SK-N-SH (cell line): ENCODE data around the gene PIK3CA. TPM values are rescaled to one million over a fixed set of nuclear protein-coding genes. Genes with fewer than 3 reads are reported as not detected.
"Not testable (repeated sequence)": the region's sequence is repeated elsewhere in the genome, so short reads cannot be mapped to it uniquely, and the experiment has no call there.

Experiments
- CTCF ChIA-PET: fragments of 300-600, 350-600 bp; formaldehyde crosslinking; extraction: SDS; loops from one replicate; lab custom pipeline; 2021; lab: Yijun Ruan, JAX
- POLR2A ChIA-PET: fragments of 350-600 bp; sonication (Branson Sonifier 250); formaldehyde crosslinking; extraction: SDS; loops from one replicate; lab custom pipeline; 2020; ENCODE audit warnings: antibody characterized with exemption, inconsistent platforms; lab: Yijun Ruan, JAX
- DNase-seq: peaks from one replicate; pipeline ENCODE4 v3.0.0; 2012
- H2AFZ ChIP-seq: fragments of 200-600 bp; sonication (generic); 2 replicates; pipeline ENCODE4 v1.8.1; 2016; ENCODE audit warnings: antibody characterized with exemption, mild to moderate bottlenecking, low read depth
- H3F3A ChIP-seq: fragments of 200-600 bp; sonication (generic); replicated peaks from 2 replicates; pipeline ENCODE3; 2016; ENCODE audit warnings: antibody characterized with exemption, mild to moderate bottlenecking; ENCODE audit not compliant: insufficient read depth
- H3K27ac ChIP-seq, 2 experiments: fragments of 200-500 bp in 1 of 2; fragments of 200-600 bp in 1 of 2; sonication (Bioruptor generic) in 1 of 2; sonication (generic), shearing (Covaris generic) in 1 of 2; 2 replicates each; pipeline versions ENCODE4 v1.5.1 to v1.6.1; 2014 to 2016; ENCODE audit warnings: low read depth in 2 of 2, inconsistent platforms in 1 of 2, low read length in 1 of 2, mild to moderate bottlenecking in 1 of 2, mixed read lengths in 1 of 2
- H3K27me3 ChIP-seq: fragments of 200-600 bp; sonication (generic), shearing (Covaris generic); 2 replicates; pipeline ENCODE4 v1.6.1; 2016; ENCODE audit warnings: mixed run types; ENCODE audit not compliant: insufficient read depth
- H3K36me3 ChIP-seq, 2 experiments: fragments of 200-500 bp in 1 of 2; fragments of 200-600 bp in 1 of 2; sonication (Bioruptor generic) in 1 of 2; sonication (generic) in 1 of 2; replicated peaks in 1 of 2; 2 replicates each; pipeline versions ENCODE3 to v1.5.1; 2014 to 2016; ENCODE audit warnings: low read length in 1 of 2, mild to moderate bottlenecking in 1 of 2; ENCODE audit not compliant: insufficient read depth in 2 of 2, control insufficient read depth in 1 of 2
- H3K4me1 ChIP-seq, 2 experiments: fragments of 200-500 bp in 1 of 2; fragments of 200-600 bp in 1 of 2; sonication (Bioruptor generic) in 1 of 2; sonication (generic), shearing (Covaris generic) in 1 of 2; 2 replicates each; pipeline versions ENCODE4 v1.5.1 to v1.6.1; 2014 to 2016; ENCODE audit warnings: low read depth in 1 of 2, low read length in 1 of 2, mixed run types in 1 of 2; ENCODE audit not compliant: insufficient read depth in 2 of 2, control insufficient read depth in 1 of 2
- H3K4me2 ChIP-seq: fragments of 200-600 bp; sonication (generic), shearing (Covaris generic); 2 replicates; pipeline ENCODE4 v1.6.1; 2017; ENCODE audit warnings: mixed run types
- H3K4me3 ChIP-seq, 2 experiments: fragments of 200-500 bp in 1 of 2; fragments of 200-600 bp in 1 of 2; sonication (Bioruptor generic) in 1 of 2; sonication (generic), shearing (Covaris generic) in 1 of 2; 2 replicates each; pipeline versions ENCODE4 v1.5.1 to v1.8.1; 2014 to 2016; ENCODE audit warnings: low read depth in 2 of 2, inconsistent platforms in 1 of 2, low read length in 1 of 2, mild to moderate bottlenecking in 1 of 2, mixed read lengths in 1 of 2, moderate library complexity in 1 of 2
- H3K79me2 ChIP-seq: fragments of 200-600 bp; sonication (generic); 2 replicates; pipeline ENCODE4 v1.8.1; 2017; ENCODE audit warnings: mild to moderate bottlenecking; ENCODE audit not compliant: insufficient read depth
- H3K9ac ChIP-seq: fragments of 200-600 bp; sonication (generic); 2 replicates; pipeline ENCODE4 v1.6.1; 2017; ENCODE audit warnings: mixed run types
- H3K9me2 ChIP-seq: fragments of 200-600 bp; sonication (generic); 2 replicates; pipeline ENCODE4 v1.6.1; 2017; ENCODE audit warnings: mixed run types
- H3K9me3 ChIP-seq: fragments of 200-600 bp; sonication (generic); 2 replicates; pipeline ENCODE4 v1.6.1; 2017; ENCODE audit warnings: mixed run types, mild to moderate bottlenecking, moderate library complexity
- H4K20me1 ChIP-seq: fragments of 200-600 bp; sonication (generic); 2 replicates; pipeline ENCODE4 v1.6.1; 2017; ENCODE audit warnings: mild to moderate bottlenecking, mixed run types; ENCODE audit not compliant: insufficient read depth
- GABPA ChIP-seq: IDR thresholded peaks from 2 replicates; pipeline ENCODE4 v1.4.0; 2012; ENCODE audit warnings: low read depth, mild to moderate bottlenecking
- JUND ChIP-seq: IDR thresholded peaks from 2 replicates; pipeline ENCODE4 v1.4.0; 2012
- NFIC ChIP-seq: IDR thresholded peaks from 2 replicates; pipeline ENCODE4 v1.4.0; 2012; ENCODE audit warnings: borderline replicate concordance
- SIN3A ChIP-seq: IDR thresholded peaks from 2 replicates; pipeline ENCODE4 v1.6.1; 2012; ENCODE audit warnings: low read depth, mild to moderate bottlenecking, low read length, moderate library complexity, borderline replicate concordance
- TAF1 ChIP-seq: IDR thresholded peaks from 2 replicates; pipeline ENCODE4 v1.6.1; 2012; ENCODE audit warnings: low read depth, mild to moderate bottlenecking, low read length, moderate library complexity, borderline replicate concordance
- USF2 ChIP-seq: fragments of 150-350 bp; IDR thresholded peaks from 2 replicates; pipeline ENCODE4 v1.6.1; 2017; ENCODE audit warnings: antibody characterized with exemption, low read length, low read depth, borderline replicate concordance
- WGBS: methylation state at CpG from one replicate; pipeline ENCODE4 v1.1.6; 2017; ENCODE audit warnings: low lambda C conversion rate; 5-methylcytosine and 5-hydroxymethylcytosine counted together
- polyA plus RNA-seq, 3 experiments: library from polyadenylated mRNA; depleted of rRNA; stranded (reverse); fragments of >200 nt; gene quantifications; 2 replicates each; pipeline ENCODE4 v1.2.3, GENCODE V29; 2012
- TF ChIP-seq, protein P1 (sequence below): IDR thresholded peaks from 2 replicates; pipeline ENCODE4 v1.4.0; 2012; ENCODE audit warnings: low read depth, borderline replicate concordance
- TF ChIP-seq, protein P2 (sequence below): IDR thresholded peaks from 2 replicates; pipeline ENCODE4; 2012

Gene PIK3CA
- polyA plus RNA-seq, 1 of the 3 experiments (the other 2 are of a cell fraction): 3.2 TPM

GRCh38 chr3:179236669-179237301 lies 88.6 kb downstream of the PIK3CA start:
- H3K79me2 ChIP-seq: no peaks in the 10 kb centered on the region
- no peak overlapping the region for H3K27ac ChIP-seq
- 93% methylated on average over 2 of the region's 2 CpGs for WGBS
- ChIA-PET CTCF (no interaction called here), POLR2A (no interaction called here)
- H3K27me3 ChIP-seq: no peaks in the 10 kb centered on the region
- no peak overlapping the region for H2AFZ ChIP-seq
- DNase-seq: no peak
- no peak for TF ChIP-seq TAF1
- TF ChIP-seq, protein P1, sequence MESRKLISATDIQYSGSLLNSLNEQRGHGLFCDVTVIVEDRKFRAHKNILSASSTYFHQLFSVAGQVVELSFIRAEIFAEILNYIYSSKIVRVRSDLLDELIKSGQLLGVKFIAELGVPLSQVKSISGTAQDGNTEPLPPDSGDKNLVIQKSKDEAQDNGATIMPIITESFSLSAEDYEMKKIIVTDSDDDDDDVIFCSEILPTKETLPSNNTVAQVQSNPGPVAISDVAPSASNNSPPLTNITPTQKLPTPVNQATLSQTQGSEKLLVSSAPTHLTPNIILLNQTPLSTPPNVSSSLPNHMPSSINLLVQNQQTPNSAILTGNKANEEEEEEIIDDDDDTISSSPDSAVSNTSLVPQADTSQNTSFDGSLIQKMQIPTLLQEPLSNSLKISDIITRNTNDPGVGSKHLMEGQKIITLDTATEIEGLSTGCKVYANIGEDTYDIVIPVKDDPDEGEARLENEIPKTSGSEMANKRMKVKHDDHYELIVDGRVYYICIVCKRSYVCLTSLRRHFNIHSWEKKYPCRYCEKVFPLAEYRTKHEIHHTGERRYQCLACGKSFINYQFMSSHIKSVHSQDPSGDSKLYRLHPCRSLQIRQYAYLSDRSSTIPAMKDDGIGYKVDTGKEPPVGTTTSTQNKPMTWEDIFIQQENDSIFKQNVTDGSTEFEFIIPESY: no peak
- TF ChIP-seq JUND: no peak
- no peak for TF ChIP-seq SIN3A
- TF ChIP-seq GABPA: no peak
- TF ChIP-seq NFIC: no peak
- no peak for TF ChIP-seq USF2
- TF ChIP-seq, protein P2, sequence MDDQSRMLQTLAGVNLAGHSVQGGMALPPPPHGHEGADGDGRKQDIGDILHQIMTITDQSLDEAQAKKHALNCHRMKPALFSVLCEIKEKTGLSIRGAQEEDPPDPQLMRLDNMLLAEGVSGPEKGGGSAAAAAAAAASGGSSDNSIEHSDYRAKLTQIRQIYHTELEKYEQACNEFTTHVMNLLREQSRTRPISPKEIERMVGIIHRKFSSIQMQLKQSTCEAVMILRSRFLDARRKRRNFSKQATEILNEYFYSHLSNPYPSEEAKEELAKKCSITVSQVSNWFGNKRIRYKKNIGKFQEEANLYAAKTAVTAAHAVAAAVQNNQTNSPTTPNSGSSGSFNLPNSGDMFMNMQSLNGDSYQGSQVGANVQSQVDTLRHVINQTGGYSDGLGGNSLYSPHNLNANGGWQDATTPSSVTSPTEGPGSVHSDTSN: no peak
- peaks cover 25 to 51% of the 10 kb centered on the region in 2 experiments for H3K36me3 ChIP-seq
- H3K4me2 ChIP-seq: no peak overlapping the region
- no peaks in the 10 kb centered on the region for H3K9me2 ChIP-seq
- no peaks in the 10 kb centered on the region for H4K20me1 ChIP-seq
- no peaks in the 10 kb centered on the region for H3F3A ChIP-seq
- no peaks in the 10 kb centered on the region for H3K9me3 ChIP-seq
- no peak overlapping the region for H3K9ac ChIP-seq
- no peak overlapping the region for H3K4me3 ChIP-seq
- no peaks in the 10 kb centered on the region for H3K4me1 ChIP-seq

GRCh38 chr3:179240299-179240698 lies 92.1 kb downstream of the PIK3CA start:
- H3K4me1 ChIP-seq, H3K9me2 ChIP-seq, DNase-seq, H3K27ac ChIP-seq, H2AFZ ChIP-seq, POLR2A ChIA-PET, H3K27me3 ChIP-seq, H3K9ac ChIP-seq, H3F3A ChIP-seq, H3K4me3 ChIP-seq, H3K79me2 ChIP-seq, H3K4me2 ChIP-seq, CTCF ChIA-PET, H3K9me3 ChIP-seq, H4K20me1 ChIP-seq: not testable (repeated sequence)
- WGBS: 90% methylated on average over 1 of the region's 1 CpG
- H3K36me3 ChIP-seq: peaks cover 7 to 22% of the 10 kb centered on the region in 2 experiments

GRCh38 chr3:179242859-179243258 lies 94.7 kb downstream of the PIK3CA start:
- H3K9ac ChIP-seq, DNase-seq, H3K9me2 ChIP-seq, CTCF ChIA-PET, H3K27ac ChIP-seq, H3K27me3 ChIP-seq, H3K4me2 ChIP-seq, H3K4me1 ChIP-seq, H3F3A ChIP-seq, H3K79me2 ChIP-seq, H3K4me3 ChIP-seq, POLR2A ChIA-PET, H3K9me3 ChIP-seq, H2AFZ ChIP-seq, H4K20me1 ChIP-seq: not testable (repeated sequence)
- H3K36me3 ChIP-seq: peaks cover 0 to 11% of the 10 kb centered on the region in 2 experiments
- WGBS: 100% methylated on average over 1 of the region's 2 CpGs
